Stromal cell of bone marrow (primary cell): ENCODE data around the gene RNF20.
A peak's percentile ranks its signal among the peaks of the same experiment; 100 is the strongest.
"Not testable (repeated sequence)": the region's sequence is repeated elsewhere in the genome, so short reads cannot be mapped to it uniquely, and the experiment has no call there.

Experiments
- DNase-seq: peaks from one replicate; pipeline ENCODE4 v3.0.0-alpha.2; 2012; ENCODE audit warnings: low read depth

RNF20 gene

GRCh38 chr9:101533334-101534204, at the start of gene RNF20:
Gene RNF20 (plus strand): TSS chr9:101533853. CDS start chr9:101535424, 1,571 bp downstream.
- DNase-seq: peak; percentile 99

GRCh38 chr9:101484046-101484445, 49.6 kb upstream of the RNF20 start:
- DNase-seq: no peak

GRCh38 chr9:101485924-101486692, 47.5 kb upstream of the RNF20 start:
- DNase-seq: no peak

- DNase-seq: no peak
Observed at GRCh38 chr9:101486693-101487442, 46.8 kb upstream of the RNF20 start.

GRCh38 chr9:101487443-101487840, 46.2 kb upstream of the RNF20 start:
- DNase-seq: no peak

GRCh38 chr9:101495810-101496209, 37.8 kb upstream of the RNF20 start:
- DNase-seq: no peak

- no peak for DNase-seq
Observed at GRCh38 chr9:101498323-101498722, 35.3 kb upstream of the RNF20 start.

- DNase-seq: no peak
Observed at GRCh38 chr9:101504188-101504587, 29.5 kb upstream of the RNF20 start.

- no peak for DNase-seq
Observed at GRCh38 chr9:101508211-101508610, 25.4 kb upstream of the RNF20 start.

GRCh38 chr9:101509572-101509971, 24.1 kb upstream of the RNF20 start:
- DNase-seq: no peak

- no peak for DNase-seq
Observed at GRCh38 chr9:101510459-101510858, 23.2 kb upstream of the RNF20 start.

- DNase-seq: no peak
Observed at GRCh38 chr9:101511009-101511408, 22.6 kb upstream of the RNF20 start.

- DNase-seq: no peak
Observed at GRCh38 chr9:101512116-101512515, 21.5 kb upstream of the RNF20 start.

- DNase-seq: no peak
Observed at GRCh38 chr9:101513351-101513750, 20.3 kb upstream of the RNF20 start.

GRCh38 chr9:101514071-101514470, 19.6 kb upstream of the RNF20 start:
- no peak for DNase-seq

GRCh38 chr9:101516655-101517054, 17.0 kb upstream of the RNF20 start:
- DNase-seq: no peak

GRCh38 chr9:101518489-101518888, 15.2 kb upstream of the RNF20 start:
- not testable (repeated sequence) for DNase-seq

- no peak for DNase-seq
Observed at GRCh38 chr9:101524371-101524770, 9.3 kb upstream of the RNF20 start.

GRCh38 chr9:101527066-101527465, 6.6 kb upstream of the RNF20 start:
- DNase-seq: no peak

- no peak for DNase-seq
Observed at GRCh38 chr9:101528015-101528414, 5.6 kb upstream of the RNF20 start.

GRCh38 chr9:101530076-101530711, 3.5 kb upstream of the RNF20 start:
- DNase-seq: peak; percentile 66

GRCh38 chr9:101536351-101536750, 2.7 kb downstream of the RNF20 start:
- no peak for DNase-seq
